Naive thymus-derived CD4-positive, alpha-beta T cell (primary cell): ENCODE data around the gene ZNF674. TPM values are rescaled to one million over a fixed set of nuclear protein-coding genes. Genes with fewer than 3 reads are reported as not detected.
A peak's percentile ranks its signal among the peaks of the same experiment; 100 is the strongest.
"Not testable (repeated sequence)": the region's sequence is repeated elsewhere in the genome, so short reads cannot be mapped to it uniquely, and the experiment has no call there.

Experiments
- ATAC-seq: fragments of 150-1000 bp; cut with Tn5 transposase; 2 replicates; pipeline ENCODE4 v1.10.0; 2021; ENCODE audit warnings: mild to moderate bottlenecking, moderate library complexity
- CTCF ChIA-PET: fragments of 350-600 bp; sonication (Branson Sonifier 250); formaldehyde crosslinking; loops from one replicate; lab custom pipeline; 2021; ENCODE audit warnings: antibody characterized with exemption; lab: Charles Lee
- POLR2A ChIA-PET: fragments of 350-600 bp; sonication (Branson Sonifier 250); formaldehyde crosslinking; loops from one replicate; lab custom pipeline; 2021; ENCODE audit warnings: antibody characterized with exemption, inconsistent platforms; lab: Charles Lee
- DNase-seq, 9 donors: peaks; one replicate each; pipeline versions ENCODE4 v3.0.0 to v3.0.0-alpha.2; 2020 to 2022; ENCODE audit warnings: mixed read lengths in 1 of 9
- H3K27ac ChIP-seq: one replicate; pipeline ENCODE4 v1.7.0; 2013; ENCODE audit warnings: mild to moderate bottlenecking, low read depth, low read length, moderate library complexity
- H3K27me3 ChIP-seq, 2 donors: one replicate each; pipeline ENCODE4 v1.7.0; 2013; ENCODE audit warnings: low read length in 2 of 2, mild to moderate bottlenecking in 2 of 2, moderate library complexity in 2 of 2; ENCODE audit not compliant: control insufficient read depth in 2 of 2, insufficient read depth in 2 of 2
- H3K36me3 ChIP-seq, 3 experiments: 1 replicate in 2 of 3; 2 replicates in 1 of 3; pipeline ENCODE4 v1.7.0; 2013; ENCODE audit warnings: low read length in 3 of 3, mild to moderate bottlenecking in 3 of 3, moderate library complexity in 1 of 3; ENCODE audit not compliant: insufficient read depth in 3 of 3, control insufficient read depth in 2 of 3
- H3K4me1 ChIP-seq, 2 donors: one replicate each; pipeline ENCODE4 v1.7.0; 2013; ENCODE audit warnings: low read length in 2 of 2, mild to moderate bottlenecking in 2 of 2, moderate library complexity in 1 of 2; ENCODE audit not compliant: control insufficient read depth in 2 of 2, insufficient read depth in 2 of 2
- H3K4me3 ChIP-seq: 2 replicates; pipeline ENCODE4 v1.7.0; 2013; ENCODE audit warnings: mild to moderate bottlenecking, low read length
- H3K9me3 ChIP-seq, 3 experiments: 1 replicate in 2 of 3; 2 replicates in 1 of 3; pipeline ENCODE4 v1.7.0; 2013; ENCODE audit warnings: low read length in 3 of 3; ENCODE audit not compliant: control insufficient read depth in 2 of 3
- H3K27ac Mint-ChIP-seq, 9 donors: one replicate each; pipeline ENCODE4 v1.8.0; 2020 to 2022; ENCODE audit warnings: mixed read lengths in 9 of 9, mild to moderate bottlenecking in 8 of 9, moderate library complexity in 5 of 9, inconsistent platforms in 2 of 9
- H3K27me3 Mint-ChIP-seq, 5 donors: one replicate each; pipeline ENCODE4 v1.8.0; 2021 to 2022; ENCODE audit warnings: mixed read lengths in 5 of 5, mild to moderate bottlenecking in 1 of 5
- H3K36me3 Mint-ChIP-seq, 5 donors: one replicate each; pipeline ENCODE4 v1.8.0; 2020 to 2022; ENCODE audit warnings: mixed read lengths in 5 of 5, mild to moderate bottlenecking in 3 of 5, inconsistent platforms in 1 of 5
- H3K4me1 Mint-ChIP-seq, 7 donors: one replicate each; pipeline ENCODE4 v1.8.0; 2020 to 2022; ENCODE audit warnings: mixed read lengths in 7 of 7, mild to moderate bottlenecking in 3 of 7, inconsistent platforms in 1 of 7
- H3K4me3 Mint-ChIP-seq, 10 donors: one replicate each; pipeline ENCODE4 v1.8.0; 2020 to 2022; ENCODE audit warnings: mild to moderate bottlenecking in 10 of 10, mixed read lengths in 10 of 10, moderate library complexity in 6 of 10, inconsistent platforms in 2 of 10
- H3K9me3 Mint-ChIP-seq, 11 donors: one replicate each; pipeline ENCODE4 v1.8.0; 2020 to 2022; ENCODE audit warnings: mixed read lengths in 11 of 11, mild to moderate bottlenecking in 4 of 11, inconsistent platforms in 1 of 11, moderate library complexity in 1 of 11
- intact Hi-C, 2 donors: fragments of 100-400 bp; cut with micrococcal nuclease; formaldehyde crosslinking; loops; one replicate each; pipeline ENCODE4 v1.15.1; 2023
- polyA plus RNA-seq, 2 donors: library from polyadenylated mRNA; unstranded; fragments of 300-500 nt; fragmentation: Illumina TruSeq; gene quantifications; one replicate each; pipeline ENCODE4 v1.2.3, GENCODE V29; 2021
- total RNA-seq, 6 experiments: library from RNA in 5 of 6; stranded (reverse) in 5 of 6; gene quantifications; 1 replicate in 5 of 6; 2 replicates in 1 of 6; pipeline ENCODE4 v1.2.3 and lab custom pipeline; 2021 to 2026

ZNF674 gene
- total and polyA plus RNA-seq, 7 experiments from 2014 or later, result 0.77 to 6.9 (median 5.1) TPM

DNA sequence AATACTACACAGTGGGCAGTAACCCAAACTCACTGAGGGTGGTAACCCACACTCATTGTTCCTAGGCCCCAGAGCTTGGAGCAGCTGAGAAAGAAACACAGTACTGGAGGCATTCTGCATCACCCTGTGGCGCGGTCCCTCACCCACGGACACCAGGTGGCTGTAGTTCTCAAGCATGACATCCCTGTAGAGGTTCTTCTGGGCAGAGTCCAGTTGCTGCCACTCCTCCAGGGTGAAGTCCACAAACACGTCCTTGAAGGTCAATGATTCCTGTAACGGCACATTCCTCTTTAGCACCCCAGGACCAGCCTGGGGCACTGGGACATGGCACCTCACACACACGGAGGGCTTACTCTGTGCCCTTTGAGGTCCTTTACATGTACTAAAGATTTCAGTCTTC is 16.6 kb downstream of the ZNF674 start:
- H3K4me3 ChIP-seq, H3K4me1 ChIP-seq, DNase-seq, H3K27ac Mint-ChIP-seq, H3K36me3 ChIP-seq, H3K9me3 ChIP-seq, CTCF ChIA-PET, H3K27ac ChIP-seq, H3K27me3 ChIP-seq, POLR2A ChIA-PET, ATAC-seq, H3K9me3 Mint-ChIP-seq, H3K27me3 Mint-ChIP-seq, intact Hi-C loops, H3K4me1 Mint-ChIP-seq, H3K4me3 Mint-ChIP-seq: not testable (repeated sequence)
- peaks cover 0 to 11% (median 4%) of the 10 kb centered on the region in 5 donors for H3K36me3 Mint-ChIP-seq

DNA sequence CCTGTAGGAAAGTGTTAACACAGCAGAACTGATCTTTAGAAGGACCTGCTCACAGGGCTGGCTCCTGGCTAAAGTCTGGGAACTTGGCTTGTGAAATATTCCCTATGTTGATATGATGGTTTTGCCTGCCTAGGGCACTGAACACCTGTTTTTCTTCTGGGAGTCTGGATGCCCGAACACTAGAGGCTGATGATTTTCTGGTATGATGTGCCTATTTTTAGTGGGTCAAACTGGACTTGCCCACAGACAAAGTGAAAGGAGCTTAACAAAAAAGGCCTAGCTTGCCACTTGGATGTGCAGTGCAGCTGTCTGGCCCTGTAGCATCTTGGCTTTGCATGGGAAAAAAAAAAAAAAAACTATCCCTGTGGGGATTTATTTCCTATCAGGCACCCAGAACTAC is 39.1 kb downstream of the ZNF674 start:
- intact Hi-C loops, result no loop called here
- POLR2A ChIA-PET, result no interaction called here
- CTCF ChIA-PET, result no interaction called here
- no peak overlapping the region for H3K27ac ChIP-seq
- Mint-ChIP-seq H3K9me3 (peaks cover 0 to 48% (median 16%) of the 10 kb centered on the region in 11 donors), H3K27me3 (no peaks in the 10 kb centered on the region), H3K4me1 (no peaks in the 10 kb centered on the region), H3K27ac (no peak overlapping the region), H3K36me3 (peaks cover 10 to 54% (median 49%) of the 10 kb centered on the region in 5 donors), H3K4me3 (no peak overlapping the region)
- peaks cover 0 to 3% (median 0%) of the 10 kb centered on the region in 3 experiments for H3K9me3 ChIP-seq
- ATAC-seq (no peak), DNase-seq (no peak)
- H3K4me3 ChIP-seq, result no peak overlapping the region
- peaks cover 0 to 7% (median 0%) of the 10 kb centered on the region in 3 experiments for H3K36me3 ChIP-seq
- no peaks in the 10 kb centered on the region for H3K27me3 ChIP-seq
- H3K4me1 ChIP-seq, result no peaks in the 10 kb centered on the region

DNA sequence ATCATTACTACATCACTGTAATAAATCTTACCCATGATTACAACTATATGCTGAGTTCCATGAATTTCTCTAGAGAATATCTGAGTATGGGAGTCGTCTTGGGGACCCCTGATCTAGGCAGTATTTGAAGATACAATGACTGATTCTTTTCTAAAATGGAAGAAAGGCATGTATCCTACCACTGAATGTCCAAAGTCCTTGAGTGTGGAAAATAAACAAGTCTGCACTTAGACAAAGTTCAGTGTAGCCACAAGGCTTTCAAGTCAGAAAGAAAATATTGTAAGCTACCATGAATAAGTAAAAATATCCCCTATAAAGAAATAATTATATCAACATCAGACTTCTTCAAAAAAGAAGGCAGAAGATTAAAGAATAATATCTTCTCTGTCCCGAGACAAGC is 42.4 kb downstream of the ZNF674 start:
- Histone ChIP-seq H3K4me3 (no peak overlapping the region), H3K4me1 (no peaks in the 10 kb centered on the region), H3K27me3 (no peaks in the 10 kb centered on the region), H3K27ac (no peak overlapping the region), H3K36me3 (peaks cover 0 to 7% (median 0%) of the 10 kb centered on the region in 3 experiments), H3K9me3 (peaks cover 0 to 21% (median 6%) of the 10 kb centered on the region in 3 experiments)
- Mint-ChIP-seq H3K36me3 (peaks cover 10 to 61% (median 53%) of the 10 kb centered on the region in 5 donors), H3K4me1 (no peaks in the 10 kb centered on the region), H3K27me3 (no peaks in the 10 kb centered on the region), H3K4me3 (no peak overlapping the region), H3K9me3 (peaks cover 0 to 80% (median 30%) of the 10 kb centered on the region in 11 donors), H3K27ac (no peak overlapping the region)
- ChIA-PET POLR2A (no interaction called here), CTCF (no interaction called here)
- DNase-seq (no peak), ATAC-seq (no peak)
- intact Hi-C loops, result no loop called here

DNA sequence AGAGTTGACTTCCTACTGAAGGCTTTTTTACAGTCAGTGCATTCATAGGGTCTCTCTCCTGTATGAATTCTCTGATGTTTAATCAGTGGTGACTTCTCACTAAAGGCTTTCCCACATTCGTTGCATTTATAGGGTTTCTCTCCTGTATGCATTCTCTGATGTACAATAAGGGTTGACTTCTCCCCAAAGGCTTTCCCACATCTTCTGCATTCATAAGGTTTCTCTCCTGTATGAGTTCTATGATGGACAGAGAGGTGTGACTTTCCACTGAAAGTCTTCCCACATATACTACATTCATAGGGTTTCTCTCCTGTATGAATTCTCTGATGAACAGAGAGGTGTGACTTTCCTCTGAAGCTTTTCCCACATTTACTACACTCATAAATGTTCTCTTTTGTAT is 45.2 kb downstream of the ZNF674 start:
- intact Hi-C loops, result no loop called here
- Mint-ChIP-seq H3K9me3 (peaks cover 0 to 88% (median 33%) of the 10 kb centered on the region in 11 donors), H3K4me1 (no peaks in the 10 kb centered on the region), H3K27ac (no peak overlapping the region), H3K36me3 (peaks cover 0 to 68% (median 47%) of the 10 kb centered on the region in 5 donors), H3K27me3 (no peaks in the 10 kb centered on the region), H3K4me3 (no peak overlapping the region)
- Histone ChIP-seq H3K27me3 (no peaks in the 10 kb centered on the region), H3K4me1 (no peaks in the 10 kb centered on the region), H3K4me3 (no peak overlapping the region), H3K27ac (no peak overlapping the region), H3K9me3 (peaks cover 0 to 26% (median 6%) of the 10 kb centered on the region in 3 experiments), H3K36me3 (peaks cover 0 to 7% (median 0%) of the 10 kb centered on the region in 3 experiments)
- no peak for ATAC-seq
- CTCF ChIA-PET, result no interaction called here
- DNase-seq, result no peak
- POLR2A ChIA-PET, result no interaction called here

DNA sequence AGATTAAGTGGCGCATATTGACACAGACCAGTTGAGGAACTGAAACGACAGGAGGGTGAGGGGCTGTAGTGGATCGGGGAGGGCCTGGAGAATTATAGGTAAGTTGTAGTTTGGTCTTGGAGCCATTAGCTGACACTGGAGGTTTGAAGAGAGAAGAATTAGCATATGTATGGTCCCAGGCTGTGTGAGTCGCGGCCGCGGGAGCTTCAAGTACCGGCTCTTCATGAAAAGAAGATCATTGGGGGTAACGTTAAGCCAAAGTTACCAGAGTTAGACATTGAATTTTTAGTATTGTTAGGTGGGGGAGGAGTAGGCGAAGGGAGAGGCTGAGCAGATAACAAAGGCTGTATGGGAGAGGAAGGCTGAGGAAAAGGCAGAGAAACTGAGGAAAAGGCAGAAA is 56.5 kb downstream of the ZNF674 start:
- Mint-ChIP-seq H3K27ac (no peak overlapping the region), H3K36me3 (peaks cover 21 to 71% (median 57%) of the 10 kb centered on the region in 5 donors), H3K27me3 (no peaks in the 10 kb centered on the region), H3K4me1 (peaks cover 0 to 23% (median 8%) of the 10 kb centered on the region in 7 donors), H3K9me3 (peaks cover 0 to 54% (median 21%) of the 10 kb centered on the region in 11 donors), H3K4me3 (peak overlapping the region in 1 of 10 donors; percentile 33)
- no peaks in the 10 kb centered on the region for H3K9me3 ChIP-seq
- intact Hi-C loops, result no loop called here
- ChIA-PET POLR2A (interaction anchor here (0.7 kb wide), 1 partner anchor 81 kb away, joined by 3 read pairs; no protein-coding TSS in a partner anchor), CTCF (no interaction called here)
- no peaks in the 10 kb centered on the region for H3K27me3 ChIP-seq
- H3K36me3 ChIP-seq, result peaks cover 0 to 3% (median 0%) of the 10 kb centered on the region in 3 experiments
- ATAC-seq, result no peak
- H3K4me1 ChIP-seq, result peaks cover 0 to 8% of the 10 kb centered on the region in 2 donors
- H3K27ac ChIP-seq, result no peak overlapping the region
- DNase-seq, result no peak
- H3K4me3 ChIP-seq, result no peak overlapping the region

DNA sequence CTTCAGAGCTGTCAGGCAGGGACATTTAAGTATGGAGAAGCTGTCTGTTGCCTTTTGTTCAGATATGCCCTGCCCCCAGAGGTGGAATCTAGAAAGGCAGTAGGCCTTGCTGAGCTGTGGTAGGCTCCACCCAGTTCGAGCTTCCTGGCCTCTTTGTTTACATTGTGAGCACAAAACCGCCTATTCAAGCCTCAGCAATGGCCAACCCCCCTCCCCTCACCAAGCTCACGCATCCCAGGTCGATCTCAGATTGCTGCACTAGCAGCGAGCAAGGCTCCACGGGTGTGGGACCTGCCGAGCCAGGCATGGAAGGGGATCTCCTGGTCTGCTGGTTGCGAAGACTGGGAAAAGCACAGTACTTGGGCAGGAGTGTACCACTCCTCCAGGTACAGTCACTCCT is 59.3 kb downstream of the ZNF674 start:
- Mint-ChIP-seq H3K27ac (peak overlapping the region in 3 of 9 donors; percentile 11 to 63 (median 14)), H3K36me3 (peaks cover 19 to 83% (median 70%) of the 10 kb centered on the region in 5 donors), H3K9me3 (peaks cover 4 to 60% (median 29%) of the 10 kb centered on the region in 11 donors), H3K4me3 (peak overlapping the region in 2 of 10 donors; percentile 25 to 39), H3K4me1 (peaks cover 0 to 23% (median 8%) of the 10 kb centered on the region in 7 donors), H3K27me3 (no peaks in the 10 kb centered on the region)
- H3K27ac ChIP-seq, result no peak overlapping the region
- H3K4me3 ChIP-seq, result no peak overlapping the region
- ATAC-seq (no peak), DNase-seq (peak in 4 of 9 donors; percentile 2 to 19 (median 14))
- no peaks in the 10 kb centered on the region for H3K9me3 ChIP-seq
- H3K4me1 ChIP-seq, result peaks cover 0 to 8% of the 10 kb centered on the region in 2 donors
- peaks cover 0 to 3% (median 0%) of the 10 kb centered on the region in 3 experiments for H3K36me3 ChIP-seq
- H3K27me3 ChIP-seq, result no peaks in the 10 kb centered on the region
- intact Hi-C loops, result no loop called here
- POLR2A ChIA-PET, result no interaction called here
- CTCF ChIA-PET, result interaction anchor here (0.7 kb wide), 1 partner anchor 207 kb away, joined by 3 read pairs; no protein-coding TSS in a partner anchor

DNA sequence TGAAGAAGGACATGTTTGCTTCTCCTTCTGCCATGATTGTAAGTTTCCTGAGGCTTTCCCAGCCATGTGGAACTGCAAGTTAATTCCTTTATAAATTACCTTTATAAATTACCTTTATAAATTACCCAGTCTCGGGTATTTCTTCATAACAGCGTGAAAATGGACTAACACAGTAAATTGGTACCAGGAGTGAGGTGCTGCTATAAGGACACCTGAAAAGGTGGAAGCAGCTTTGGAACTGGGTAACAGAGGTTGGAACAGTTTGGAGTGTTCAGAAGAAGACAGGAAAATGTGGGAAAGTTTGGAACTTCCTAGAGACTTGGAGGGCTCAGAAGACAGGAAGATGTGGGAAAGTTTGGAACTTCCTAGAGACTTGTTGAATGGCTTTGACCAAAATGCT is 66.6 kb downstream of the ZNF674 start:
- H3K4me3 ChIP-seq, H3K27ac ChIP-seq, H3K9me3 ChIP-seq, CTCF ChIA-PET, H3K4me3 Mint-ChIP-seq, H3K4me1 Mint-ChIP-seq, H3K27me3 ChIP-seq, H3K27ac Mint-ChIP-seq, ATAC-seq, H3K27me3 Mint-ChIP-seq, H3K36me3 ChIP-seq, intact Hi-C loops, DNase-seq, POLR2A ChIA-PET, H3K4me1 ChIP-seq: not testable (repeated sequence)
- H3K9me3 Mint-ChIP-seq, result peaks cover 0 to 68% (median 29%) of the 10 kb centered on the region in 11 donors
- peaks cover 6 to 52% (median 39%) of the 10 kb centered on the region in 5 donors for H3K36me3 Mint-ChIP-seq
